Myocyte (in vitro differentiated cells): Measurements from ENCODE around the gene PDZD7. TPM values are rescaled to one million over a fixed set of nuclear protein-coding genes. Genes with fewer than 3 reads are reported as not detected.

ENCODE experiments used
- DNase-seq: peaks from one replicate; pipeline ENCODE4 v3.0.0-alpha.2; 2012; ENCODE audit warnings: low read depth
- polyA plus RNA-seq: library from polyadenylated mRNA; unstranded; fragments of >200 nt; gene quantifications from one replicate; pipeline ENCODE4 v1.2.1, GENCODE V29; 2012; ENCODE audit warnings: missing spikeins
- total RNA-seq: library from RNA; depleted of rRNA; stranded (reverse); fragments of >200 nt; gene quantifications from 2 replicates; pipeline ENCODE4 v1.2.3, GENCODE V29; 2014

Gene PDZD7
- total RNA-seq: 0.16 and 1.9 TPM in 2 replicates
- 4.0 TPM for polyA plus RNA-seq

DNA sequence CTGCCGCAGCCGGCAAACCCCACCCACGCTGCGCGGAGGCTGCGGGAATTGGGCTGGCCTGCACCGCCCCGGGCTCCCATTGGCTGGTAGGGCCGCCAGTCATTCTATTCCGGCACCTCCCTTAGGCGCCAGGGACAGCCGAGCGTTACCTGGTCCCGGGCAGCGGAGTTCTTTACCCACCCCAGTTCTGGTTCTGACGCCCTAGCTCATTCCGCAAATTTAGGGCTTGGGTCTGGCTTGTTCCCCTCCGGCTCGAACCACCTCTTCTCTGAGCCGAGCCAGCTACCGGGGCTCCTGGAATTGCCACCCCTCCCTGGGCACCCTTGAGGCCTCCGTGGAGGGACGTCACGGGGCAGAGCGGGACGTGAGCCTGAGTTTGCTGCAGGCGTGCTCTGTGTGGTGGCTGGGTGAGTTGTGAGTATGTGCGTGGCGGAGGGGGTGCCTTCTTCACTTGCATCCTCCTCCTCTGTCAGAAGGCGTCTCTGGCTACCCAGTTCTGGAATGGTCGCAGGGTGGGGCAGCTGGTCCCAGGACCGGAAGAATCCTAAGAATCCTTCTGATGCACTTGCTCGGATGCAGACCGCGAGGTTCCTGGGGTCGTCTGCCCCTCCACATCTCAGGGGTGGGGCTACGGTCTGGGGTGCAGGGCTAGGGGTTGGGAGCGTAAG, at the start of gene PDZD7, which contains the start of gene SFXN3:
Gene PDZD7 (minus strand): TSS at position 2 of the 668 bp plus-strand sequence. CDS start 910 bp downstream, outside the sequence.
Gene SFXN3 (plus strand): TSS at position 107 of the 668 bp plus-strand sequence. CDS start 3,461 bp downstream, outside the sequence.
- DNase-seq: peak; percentile 92

- DNase-seq: no peak
These were observed 48.9 kb upstream of the PDZD7 start for GRCh38 chr10:101079874-101080273.

- DNase-seq: no peak
These were observed 45.7 kb upstream of the PDZD7 start for GRCh38 chr10:101076630-101077029.

GRCh38 chr10:101075775-101076174, 44.8 kb upstream of the PDZD7 start:
- DNase-seq: no peak

DNA sequence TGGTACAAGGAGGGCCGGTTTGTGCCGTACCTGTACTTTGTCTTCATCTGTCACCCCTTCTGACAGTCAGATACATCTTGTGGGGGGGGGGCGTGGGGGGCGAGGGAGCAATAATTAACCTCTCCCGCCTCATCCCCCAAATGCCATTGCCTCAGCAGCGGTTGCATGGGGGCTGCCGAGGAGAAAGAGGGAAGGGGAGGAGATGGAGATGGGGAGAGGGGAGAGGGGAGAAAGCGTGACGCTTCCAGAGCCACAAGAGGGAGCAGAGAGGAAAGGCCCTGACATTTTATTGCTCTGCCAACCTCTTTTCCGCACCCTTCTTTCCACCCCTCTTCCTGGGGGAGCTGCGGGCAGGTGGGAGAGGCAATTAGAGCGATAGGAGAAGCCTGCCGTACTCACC, 42.7 kb upstream of the PDZD7 start:
- DNase-seq: no peak

DNA sequence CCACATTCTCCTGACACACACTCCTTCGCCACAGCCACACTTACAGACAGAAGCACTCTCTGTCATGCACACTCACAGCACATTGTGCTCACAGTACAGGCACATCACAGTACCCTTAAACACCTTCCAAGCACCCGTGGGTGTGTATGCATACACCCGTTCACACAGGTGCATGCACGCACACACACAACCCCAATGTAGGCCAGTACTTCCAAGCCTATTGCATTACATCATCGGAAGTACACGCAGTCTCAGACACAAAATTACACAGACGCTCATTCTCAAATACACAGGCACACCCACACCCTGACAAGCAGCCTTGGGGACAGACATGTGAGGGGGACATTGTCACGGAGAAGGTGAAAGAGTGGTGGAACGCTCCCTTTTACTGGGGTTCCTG, 42.0 kb upstream of the PDZD7 start:
- no peak for DNase-seq

DNA sequence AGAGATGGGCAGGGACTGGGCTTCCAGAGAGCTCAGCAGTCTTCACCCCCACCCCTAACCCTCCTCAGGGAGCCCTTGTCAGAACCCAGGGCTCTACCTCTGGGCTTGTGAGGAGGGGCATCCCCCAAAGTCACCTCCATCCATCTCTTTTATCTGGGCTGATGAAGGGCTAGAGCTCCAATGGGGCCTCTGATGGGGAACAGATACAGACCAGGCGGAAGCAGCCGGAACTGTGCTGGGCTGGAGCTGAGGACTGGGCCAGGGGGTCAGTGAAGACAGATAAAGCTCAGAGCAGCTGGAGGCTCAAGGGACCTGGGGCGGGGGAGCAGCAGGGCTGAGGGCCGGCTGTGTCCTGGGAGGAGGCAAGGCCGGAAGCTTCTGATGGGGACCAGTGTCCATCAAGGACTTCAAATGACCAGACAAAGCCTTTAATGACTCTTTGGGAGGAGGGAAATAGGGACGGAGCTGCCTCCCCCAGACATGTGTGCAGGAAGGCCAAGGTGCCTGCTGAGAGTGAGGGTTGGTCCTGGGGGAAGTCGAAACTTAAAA, 41.0 kb upstream of the PDZD7 start:
- DNase-seq: no peak

DNA sequence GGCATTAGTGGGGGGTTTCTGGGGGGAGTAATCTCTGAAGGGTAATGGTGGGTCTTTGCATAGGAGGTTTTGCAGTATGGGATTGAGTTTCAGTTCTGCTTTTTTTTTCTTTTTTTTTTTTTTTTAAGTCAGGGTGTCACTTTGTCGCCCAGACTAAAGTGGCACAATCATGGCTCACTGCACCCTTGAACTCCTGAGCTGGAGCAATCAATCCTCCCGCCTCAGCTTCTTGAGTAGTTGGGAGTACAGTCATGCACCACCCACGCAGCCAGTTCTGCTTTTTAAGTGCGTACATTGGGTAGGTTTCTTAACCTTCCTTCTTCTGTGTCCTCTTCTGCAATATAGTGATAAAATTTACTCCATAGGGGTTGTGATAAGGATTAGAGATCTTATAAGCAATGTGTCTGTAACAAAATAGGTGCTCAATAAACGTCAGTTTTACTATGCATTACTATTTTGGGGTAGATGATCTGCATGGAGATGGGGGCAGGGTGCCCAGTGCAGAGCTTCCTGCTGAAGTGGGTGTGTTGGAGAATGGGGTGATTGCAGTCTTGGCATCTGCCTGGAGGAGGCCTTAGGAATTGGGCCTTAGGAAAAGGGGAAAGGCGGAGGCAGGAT, 40.4 kb upstream of the PDZD7 start:
- DNase-seq: no peak

DNA sequence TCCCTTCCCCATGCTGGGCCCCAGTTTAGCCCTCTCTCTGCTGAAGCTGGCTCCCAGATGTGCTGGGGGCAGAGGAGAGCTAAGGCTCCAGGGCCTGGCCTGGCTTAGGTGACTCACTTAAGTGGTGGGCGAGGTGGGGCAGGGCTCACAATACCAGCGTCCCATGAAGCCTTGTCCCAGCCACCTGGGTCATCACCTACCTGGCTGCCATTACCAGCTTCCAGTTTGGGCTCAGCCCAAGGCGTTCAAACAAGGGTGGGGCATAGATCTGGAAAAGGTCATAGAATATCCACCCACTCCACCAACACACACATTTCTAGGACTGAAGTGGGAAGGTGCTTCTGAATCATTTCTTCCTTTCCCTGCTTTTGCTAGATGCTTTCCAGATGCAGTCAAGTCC, 39.2 kb upstream of the PDZD7 start:
- DNase-seq: no peak

DNA sequence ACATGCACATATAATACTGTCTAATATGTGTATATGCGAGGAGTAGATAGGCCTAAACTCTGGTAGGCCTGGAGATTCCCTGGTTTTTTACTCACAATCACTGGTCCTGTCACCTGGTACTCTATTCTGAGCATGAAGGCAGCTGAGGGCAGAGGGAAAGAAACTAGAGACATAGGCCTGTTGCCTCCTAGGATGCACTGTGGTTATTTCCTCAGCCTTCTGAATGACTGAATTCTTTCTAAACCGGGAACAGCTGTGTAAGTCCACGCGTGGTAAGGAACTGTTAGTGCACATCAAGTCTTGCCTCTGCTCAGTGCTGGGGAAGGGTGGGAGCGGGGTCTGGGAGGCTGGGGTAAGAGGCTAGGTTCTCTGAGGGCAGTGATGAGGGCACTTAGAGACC, 38.5 kb upstream of the PDZD7 start:
- DNase-seq: peak; percentile 68

DNA sequence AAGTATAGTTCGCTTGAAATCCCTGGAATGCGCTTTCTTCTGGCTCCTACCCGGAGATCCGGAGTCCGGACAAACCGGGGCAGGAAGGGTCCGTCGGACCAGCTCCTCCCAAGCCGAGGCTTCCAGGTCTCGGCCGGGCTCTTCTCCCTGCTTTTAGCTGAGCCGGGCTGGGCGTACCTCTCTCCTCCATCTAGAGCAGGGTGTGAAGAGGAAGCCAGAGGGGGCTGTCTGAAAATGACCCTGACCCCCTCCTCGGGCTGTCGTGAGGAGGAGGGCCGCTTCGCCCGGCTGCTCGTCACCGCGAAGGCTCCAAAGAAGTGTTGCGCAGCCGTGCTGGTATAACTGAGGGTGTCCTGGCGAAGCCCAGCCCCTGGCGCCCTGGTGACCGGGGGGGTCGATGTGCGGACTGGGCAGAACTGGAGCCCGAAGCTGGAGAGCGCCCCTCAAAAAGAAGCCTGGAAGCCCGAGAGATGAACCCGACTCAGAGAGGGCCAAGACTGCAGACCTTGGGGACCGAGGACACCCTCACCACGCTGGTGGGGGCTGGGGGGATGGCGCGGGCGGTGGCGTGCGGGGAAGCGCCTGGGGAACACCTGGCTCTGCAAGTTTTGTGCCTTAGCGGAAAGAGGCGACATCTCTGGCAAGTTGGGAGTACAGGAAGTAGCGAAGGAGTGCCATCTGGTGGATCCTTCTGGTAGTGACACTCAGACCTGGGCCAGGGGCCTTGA, 36.6 kb upstream of the PDZD7 start:
- peak; percentile 90 for DNase-seq

DNA sequence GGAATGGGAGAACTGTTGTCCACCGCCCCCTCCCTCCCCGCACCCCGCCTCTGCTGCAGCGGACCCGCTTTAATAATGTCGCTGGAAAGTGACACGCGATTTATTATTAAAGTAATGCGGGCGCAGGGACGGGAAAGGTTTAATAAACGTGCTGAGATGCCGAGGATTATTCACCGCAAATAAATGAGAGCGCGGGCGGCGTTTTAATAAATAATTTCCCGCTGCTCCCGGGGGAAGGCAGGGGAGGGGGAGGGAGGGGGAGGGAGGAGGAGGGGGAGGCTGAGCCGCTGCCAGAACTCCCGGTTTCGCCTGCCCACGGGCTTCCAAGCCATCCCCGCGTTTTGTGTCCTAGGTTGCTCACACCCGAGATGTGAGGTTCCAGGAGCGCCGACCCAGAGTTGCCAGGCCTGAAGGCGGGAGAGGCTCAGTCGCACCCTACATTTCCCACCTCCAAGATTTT, 36.0 kb upstream of the PDZD7 start:
- DNase-seq: no peak

DNA sequence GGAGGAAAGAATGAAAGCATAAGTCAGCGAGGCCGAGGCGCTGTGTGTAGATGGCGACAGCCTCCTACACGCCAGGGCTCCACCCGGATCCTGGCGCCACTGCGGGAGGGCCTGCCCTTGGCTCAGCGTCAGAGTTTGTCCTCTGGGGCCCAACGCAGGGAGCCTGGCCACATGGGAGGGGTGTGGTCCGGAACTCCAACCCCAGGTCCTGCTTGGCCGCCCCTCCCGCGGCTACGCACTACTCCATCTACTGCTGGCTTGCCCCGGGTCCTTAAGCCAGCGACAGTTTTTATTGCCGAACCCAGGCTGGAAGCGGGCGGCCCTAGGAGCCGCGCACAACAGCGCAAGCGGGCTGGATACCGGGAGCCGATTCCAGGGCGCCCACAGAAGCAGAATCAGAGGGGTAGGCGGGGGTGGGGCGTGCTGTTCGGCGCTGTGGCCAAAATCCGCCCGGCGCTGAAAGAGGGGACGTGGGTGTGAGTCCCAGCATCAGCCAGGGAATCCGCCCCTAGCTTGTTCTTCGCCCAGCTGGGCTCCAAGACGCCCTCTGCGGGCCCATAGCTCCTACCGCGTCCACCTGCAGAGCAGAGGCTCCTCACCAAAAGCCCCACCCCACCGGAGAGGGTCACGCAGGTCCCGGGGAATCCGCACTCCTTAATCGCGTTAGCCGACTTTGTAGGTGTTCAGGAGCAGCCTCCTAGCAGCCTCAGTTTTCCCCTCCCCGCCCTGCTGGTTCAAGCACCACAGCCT, 35.4 kb upstream of the PDZD7 start:
- DNase-seq: peak; percentile 73

GRCh38 chr10:101065481-101066145, 34.7 kb upstream of the PDZD7 start:
- no peak for DNase-seq

DNA sequence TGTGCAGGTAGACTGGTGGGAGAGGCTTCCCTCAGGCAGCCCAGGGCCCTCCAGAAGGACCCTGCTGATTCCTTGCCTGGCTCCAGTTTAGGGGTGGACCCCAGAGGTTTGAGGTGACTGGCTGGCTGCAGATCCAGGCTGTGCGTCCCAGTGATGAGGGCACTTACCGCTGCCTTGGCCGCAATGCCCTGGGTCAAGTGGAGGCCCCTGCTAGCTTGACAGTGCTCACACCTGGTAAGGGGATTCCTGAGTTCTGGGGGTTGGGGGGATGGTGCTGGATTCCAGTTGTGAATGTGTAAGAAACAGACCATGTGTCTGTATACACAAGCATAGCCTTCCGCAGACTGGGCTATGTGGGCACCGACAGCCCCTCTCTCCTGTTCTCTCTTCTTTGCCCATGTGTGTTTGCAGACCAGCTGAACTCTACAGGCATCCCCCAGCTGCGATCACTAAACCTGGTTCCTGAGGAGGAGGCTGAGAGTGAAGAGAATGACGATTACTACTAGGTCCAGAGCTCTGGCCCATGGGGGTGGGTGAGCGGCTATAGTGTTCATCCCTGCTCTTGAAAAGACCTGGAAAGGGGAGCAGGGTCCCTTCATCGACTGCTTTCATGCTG, 33.6 kb upstream of the PDZD7 start:
- DNase-seq: no peak

GRCh38 chr10:101063548-101064414, 32.9 kb upstream of the PDZD7 start:
- no peak for DNase-seq

DNA sequence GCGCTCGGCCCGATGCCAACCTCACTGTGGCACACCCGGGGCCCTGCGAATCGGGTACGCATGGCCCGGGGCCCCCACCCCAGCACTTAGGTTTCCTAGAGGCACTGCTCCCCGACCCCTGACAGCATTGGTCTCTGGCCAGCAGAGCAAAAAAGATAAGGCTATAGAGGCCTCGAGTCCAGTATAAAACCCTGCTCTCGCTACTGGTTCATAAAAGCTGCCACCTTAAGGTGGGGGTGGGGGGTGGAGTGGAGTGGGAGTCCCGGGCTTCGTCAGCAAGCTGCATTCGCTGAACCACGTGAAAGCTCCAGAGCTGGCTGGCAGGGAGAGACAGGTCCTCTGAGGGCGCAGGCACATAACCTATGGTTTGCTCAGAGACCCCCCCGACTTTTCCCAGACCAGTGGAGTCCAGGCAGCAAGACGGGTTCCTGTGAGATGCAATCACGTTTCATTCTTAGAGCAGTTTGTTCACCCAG, 32.2 kb upstream of the PDZD7 start:
- no peak for DNase-seq

DNA sequence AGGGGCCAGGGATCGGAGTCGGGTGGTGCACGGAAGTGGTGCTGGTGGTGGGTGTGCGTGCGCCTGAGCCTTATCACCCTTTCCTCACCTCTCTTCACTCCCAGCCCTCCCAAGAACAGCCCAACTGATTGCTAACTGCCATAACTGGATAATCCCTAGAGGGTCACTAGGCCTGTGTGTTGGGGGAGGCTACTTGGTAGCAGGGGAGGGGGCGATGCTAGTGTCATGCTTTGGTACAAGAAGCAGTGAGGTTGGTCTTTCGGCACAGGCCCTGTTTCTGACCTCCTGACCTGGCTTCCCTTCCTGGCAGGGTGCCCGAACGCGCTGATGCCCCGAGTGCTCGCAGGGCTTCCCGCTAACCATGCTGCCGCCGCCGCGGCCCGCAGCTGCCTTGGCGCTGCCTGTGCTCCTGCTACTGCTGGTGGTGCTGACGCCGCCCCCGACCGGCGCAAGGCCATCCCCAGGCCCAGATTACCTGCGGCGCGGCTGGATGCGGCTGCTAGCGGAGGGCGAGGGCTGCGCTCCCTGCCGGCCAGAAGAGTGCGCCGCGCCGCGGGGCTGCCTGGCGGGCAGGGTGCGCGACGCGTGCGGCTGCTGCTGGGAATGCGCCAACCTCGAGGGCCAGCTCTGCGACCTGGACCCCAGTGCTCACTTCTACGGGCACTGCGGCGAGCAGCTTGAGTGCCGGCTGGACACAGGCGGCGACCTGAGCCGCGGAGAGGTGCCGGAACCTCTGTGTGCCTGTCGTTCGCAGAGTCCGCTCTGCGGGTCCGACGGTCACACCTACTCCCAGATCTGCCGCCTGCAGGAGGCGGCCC, 31.5 kb upstream of the PDZD7 start:
- DNase-seq: peak; percentile 38
